Measurements from ENCODE around the gene SNRK.

The SNRK gene

GRCh38 chr3:43289841-43290470, 3.6 kb downstream of the SNRK start:
- no peak overlapping the region for H3K4me3 ChIP-seq (ENCODE audit: low read depth, low read length)
- no peak for DNase-seq (ENCODE audit: low read depth)

DNA sequence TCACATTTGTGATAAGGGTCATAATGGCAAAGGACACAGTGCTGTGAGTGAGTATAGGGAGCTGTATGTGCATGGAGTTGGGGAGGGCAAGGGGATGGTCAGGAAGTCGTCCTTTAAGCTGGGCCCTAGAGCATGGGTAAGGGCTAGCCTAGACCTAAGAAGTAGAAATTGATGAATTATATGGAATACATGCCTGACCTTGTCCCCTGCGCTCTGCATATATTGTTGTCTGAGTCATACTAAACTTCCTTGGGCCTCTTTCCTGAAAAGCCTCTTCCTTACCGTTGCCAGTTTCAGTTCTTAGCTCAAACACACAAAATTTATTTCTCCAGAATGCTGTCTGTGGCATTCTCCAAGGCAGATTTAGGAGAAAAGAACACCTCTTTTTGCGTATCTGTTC, 4.6 kb downstream of the SNRK start:
- H3K4me3 ChIP-seq (ENCODE audit: low read depth, low read length) = no peak overlapping the region
- no peak for DNase-seq (ENCODE audit: low read depth)
- no peak for TF ChIP-seq CTCF (IDR thresholded peaks at IDR 0.05; ENCODE audit: control insufficient read depth, extremely low read depth, insufficient read depth)

More at GRCh38 chr3:43289841-43290470, 3.6 kb downstream of the SNRK start:
- no peak for TF ChIP-seq CTCF (IDR thresholded peaks at IDR 0.05; ENCODE audit: control insufficient read depth, extremely low read depth, insufficient read depth)

DNA sequence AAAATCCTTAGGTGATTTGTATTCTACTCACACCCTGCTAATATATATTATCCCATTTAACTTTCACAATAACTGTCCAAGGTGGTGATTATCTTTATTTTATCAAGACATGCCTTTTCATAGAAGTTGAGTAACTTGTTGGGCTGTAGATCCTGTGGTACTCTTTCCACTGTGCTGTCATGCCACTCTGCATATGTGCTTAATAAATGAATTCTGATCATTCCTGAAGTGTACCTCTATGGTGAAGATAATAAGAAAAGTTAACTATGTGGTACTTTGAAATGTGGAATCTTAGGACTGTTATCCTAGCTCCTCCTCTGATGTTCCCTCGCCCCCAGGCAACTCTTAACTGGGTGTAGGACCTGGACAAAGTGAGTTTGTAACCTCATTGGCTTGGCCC, 5.2 kb downstream of the SNRK start:
- no peak overlapping the region for H3K4me3 ChIP-seq (ENCODE audit: low read depth, low read length)
- no peak for DNase-seq (ENCODE audit: low read depth)
- no peak for TF ChIP-seq CTCF (IDR thresholded peaks at IDR 0.05; ENCODE audit: control insufficient read depth, extremely low read depth, insufficient read depth)

DNA sequence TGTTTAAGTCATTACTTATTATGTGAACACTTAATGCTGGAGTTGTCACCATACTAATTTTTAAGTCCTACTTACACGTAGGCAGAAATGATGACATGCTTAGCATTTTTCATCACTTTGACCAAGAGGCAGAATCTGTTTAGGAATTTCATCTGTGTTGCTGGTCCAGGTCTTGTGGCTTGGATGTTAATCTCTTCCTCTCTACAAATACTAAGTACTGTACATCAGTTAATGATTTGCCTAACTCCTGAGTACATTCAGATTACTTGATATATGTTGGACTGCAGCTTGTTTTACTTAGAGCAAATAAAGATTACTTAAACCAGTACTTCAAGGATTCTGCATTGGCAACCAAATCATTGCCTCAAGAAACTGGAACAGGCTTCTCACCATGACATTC, 8.6 kb downstream of the SNRK start:
- peak; percentile 58 for DNase-seq (ENCODE audit: low read depth)
- H3K4me3 ChIP-seq (ENCODE audit: low read depth, low read length) = no peak overlapping the region
- TF ChIP-seq CTCF (IDR thresholded peaks at IDR 0.05; ENCODE audit: control insufficient read depth, extremely low read depth, insufficient read depth) = no peak

DNA sequence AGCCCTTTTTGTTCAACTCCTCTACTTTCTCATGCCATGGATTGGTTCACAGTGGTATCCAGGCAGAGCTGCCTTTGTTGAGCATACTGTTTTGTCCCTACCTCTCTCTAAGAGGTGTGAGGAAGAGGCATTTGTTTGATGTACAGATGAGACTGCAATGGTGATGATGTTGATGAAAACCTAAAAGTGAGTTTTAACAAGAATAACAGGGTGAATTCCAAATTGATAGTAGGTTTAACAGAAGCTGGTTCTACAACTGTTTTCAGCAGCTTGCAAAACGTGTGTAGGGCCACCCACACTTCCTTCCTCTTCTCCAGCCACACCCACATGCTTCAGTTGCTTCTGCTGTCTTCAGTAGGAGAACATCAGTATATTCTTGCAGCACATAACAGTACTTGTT, 10.2 kb downstream of the SNRK start:
- TF ChIP-seq CTCF (IDR thresholded peaks at IDR 0.05; ENCODE audit: control insufficient read depth, extremely low read depth, insufficient read depth) = no peak
- no peak overlapping the region for H3K4me3 ChIP-seq (ENCODE audit: low read depth, low read length)
- DNase-seq (ENCODE audit: low read depth) = no peak

- peak; percentile 83 for DNase-seq (ENCODE audit: low read depth)
- no peak overlapping the region for H3K4me3 ChIP-seq (ENCODE audit: low read depth, low read length)
- TF ChIP-seq CTCF (IDR thresholded peaks at IDR 0.05; ENCODE audit: control insufficient read depth, extremely low read depth, insufficient read depth) = no peak
These were observed 12.0 kb downstream of the SNRK start for GRCh38 chr3:43298292-43298691.

- no peak for DNase-seq (ENCODE audit: low read depth)
- no peak for TF ChIP-seq CTCF (IDR thresholded peaks at IDR 0.05; ENCODE audit: control insufficient read depth, extremely low read depth, insufficient read depth)
These were observed 12.4 kb downstream of the SNRK start for GRCh38 chr3:43298761-43299160.

More at GRCh38 chr3:43298761-43299160, 12.4 kb downstream of the SNRK start:
- H3K4me3 ChIP-seq (ENCODE audit: low read depth, low read length) = no peak overlapping the region
